Measurements from ENCODE around the gene C10orf105.

The C10orf105 gene

GRCh38 chr10:71740069-71740653 is 20.6 kb upstream of the C10orf105 start:
- H2BK12ac ChIP-seq (ENCODE audit: low read length), result no peak overlapping the region
- no peak overlapping the region for H4K91ac ChIP-seq (ENCODE audit: low read depth, low read length)
- peaks cover 5% of the 10 kb centered on the region for H3K9me3 ChIP-seq (ENCODE audit: insufficient read depth, low read depth, low read length)
- H3K27me3 ChIP-seq (ENCODE audit: insufficient read depth, low read length), result no peaks in the 10 kb centered on the region
- peak in 1 of 2 donors; percentile 5 for DNase-seq
- H2BK120ac ChIP-seq (ENCODE audit: insufficient read depth, low read length, poor library complexity), result no peak overlapping the region
- no peak overlapping the region for H3K4ac ChIP-seq (ENCODE audit: low read depth, low read length)
- no peaks in the 10 kb centered on the region for H3K79me2 ChIP-seq (ENCODE audit: control insufficient read depth, insufficient read depth, low read length, poor library complexity)
- H3K18ac ChIP-seq (ENCODE audit: low read length), result no peak overlapping the region
- H3K23ac ChIP-seq (ENCODE audit: low read length), result no peak overlapping the region
- no CpG with 5 or more reads among the region's 9 CpGs for WGBS (ENCODE audit: extremely low coverage, insufficient coverage, insufficient read length)
- H3K4me3 ChIP-seq (ENCODE audit: low read depth, low read length), result no peak overlapping the region
- no peak overlapping the region for H4K12ac ChIP-seq (ENCODE audit: low read depth, low read length)
- no peaks in the 10 kb centered on the region for H3K4me1 ChIP-seq (ENCODE audit: control insufficient read depth in 1 of 2, insufficient read depth in 2 of 2, low read length in 2 of 2)
- no peak overlapping the region for H3K27ac ChIP-seq (ENCODE audit: low read depth, low read length)
- H4K8ac ChIP-seq (ENCODE audit: low read depth, low read length), result no peak overlapping the region
- no peaks in the 10 kb centered on the region for H3K79me1 ChIP-seq (ENCODE audit: low read length)
- H3K9ac ChIP-seq (ENCODE audit: low read length), result no peak overlapping the region
- no peak overlapping the region for H2BK5ac ChIP-seq (ENCODE audit: low read depth, low read length, poor library complexity)
- no peak overlapping the region for H2AFZ ChIP-seq (ENCODE audit: insufficient read depth, low read length, poor library complexity)
- H3K14ac ChIP-seq (ENCODE audit: low read length), result no peak overlapping the region
- no peak overlapping the region for H2AK5ac ChIP-seq (ENCODE audit: low read length)
- H3K36me3 ChIP-seq (ENCODE audit: control insufficient read depth in 1 of 2, insufficient read depth in 2 of 2, low read length in 2 of 2), result no peaks in the 10 kb centered on the region
- no peak overlapping the region for H3K4me2 ChIP-seq (ENCODE audit: low read length)

- Histone ChIP-seq H2BK5ac (ENCODE audit: low read depth, low read length, poor library complexity) (no peak overlapping the region), H4K91ac (ENCODE audit: low read depth, low read length) (no peak overlapping the region), H2BK120ac (ENCODE audit: insufficient read depth, low read length, poor library complexity) (no peak overlapping the region), H4K8ac (ENCODE audit: low read depth, low read length) (no peak overlapping the region), H3K9me3 (ENCODE audit: insufficient read depth, low read depth, low read length) (peaks cover 5% of the 10 kb centered on the region), H3K4ac (ENCODE audit: low read depth, low read length) (no peak overlapping the region), H3K4me2 (ENCODE audit: low read length) (no peak overlapping the region), H4K12ac (ENCODE audit: low read depth, low read length) (no peak overlapping the region), H3K27ac (ENCODE audit: low read depth, low read length) (no peak overlapping the region), H3K36me3 (ENCODE audit: control insufficient read depth in 1 of 2, insufficient read depth in 2 of 2, low read length in 2 of 2) (no peaks in the 10 kb centered on the region), H3K23ac (ENCODE audit: low read length) (no peak overlapping the region), H3K18ac (ENCODE audit: low read length) (no peak overlapping the region), H3K9ac (ENCODE audit: low read length) (no peak overlapping the region), H2AK5ac (ENCODE audit: low read length) (no peak overlapping the region), H2BK12ac (ENCODE audit: low read length) (no peak overlapping the region), H3K4me1 (ENCODE audit: control insufficient read depth in 1 of 2, insufficient read depth in 2 of 2, low read length in 2 of 2) (no peaks in the 10 kb centered on the region), H3K4me3 (ENCODE audit: low read depth, low read length) (no peak overlapping the region), H3K14ac (ENCODE audit: low read length) (no peak overlapping the region), H3K79me2 (ENCODE audit: control insufficient read depth, insufficient read depth, low read length, poor library complexity) (no peaks in the 10 kb centered on the region), H3K79me1 (ENCODE audit: low read length) (no peaks in the 10 kb centered on the region), H3K27me3 (ENCODE audit: insufficient read depth, low read length) (no peaks in the 10 kb centered on the region), H2AFZ (ENCODE audit: insufficient read depth, low read length, poor library complexity) (no peak overlapping the region)
- DNase-seq, result no peak
- WGBS (ENCODE audit: extremely low coverage, insufficient coverage, insufficient read length), result no CpG with 5 or more reads among the region's 8 CpGs
Measured at GRCh38 chr10:71739358-71739900, 19.9 kb upstream of the C10orf105 start.

GRCh38 chr10:71737834-71738197 is 18.2 kb upstream of the C10orf105 start:
- no peaks in the 10 kb centered on the region for H3K79me2 ChIP-seq (ENCODE audit: control insufficient read depth, insufficient read depth, low read length, poor library complexity)
- no peak overlapping the region for H2AFZ ChIP-seq (ENCODE audit: insufficient read depth, low read length, poor library complexity)
- H2AK5ac ChIP-seq (ENCODE audit: low read length), result no peak overlapping the region
- no peak overlapping the region for H3K4me2 ChIP-seq (ENCODE audit: low read length)
- H3K36me3 ChIP-seq (ENCODE audit: control insufficient read depth in 1 of 2, insufficient read depth in 2 of 2, low read length in 2 of 2), result no peaks in the 10 kb centered on the region
- H3K9ac ChIP-seq (ENCODE audit: low read length), result no peak overlapping the region
- H3K23ac ChIP-seq (ENCODE audit: low read length), result no peak overlapping the region
- no peaks in the 10 kb centered on the region for H3K4me1 ChIP-seq (ENCODE audit: control insufficient read depth in 1 of 2, insufficient read depth in 2 of 2, low read length in 2 of 2)
- no peak overlapping the region for H4K8ac ChIP-seq (ENCODE audit: low read depth, low read length)
- no peaks in the 10 kb centered on the region for H3K79me1 ChIP-seq (ENCODE audit: low read length)
- no peak overlapping the region for H3K14ac ChIP-seq (ENCODE audit: low read length)
- no peak overlapping the region for H4K12ac ChIP-seq (ENCODE audit: low read depth, low read length)
- peaks cover 5% of the 10 kb centered on the region for H3K9me3 ChIP-seq (ENCODE audit: insufficient read depth, low read depth, low read length)
- no CpG with 5 or more reads among the region's 3 CpGs for WGBS (ENCODE audit: extremely low coverage, insufficient coverage, insufficient read length)
- no peak overlapping the region for H2BK5ac ChIP-seq (ENCODE audit: low read depth, low read length, poor library complexity)
- H4K91ac ChIP-seq (ENCODE audit: low read depth, low read length), result no peak overlapping the region
- no peak overlapping the region for H2BK12ac ChIP-seq (ENCODE audit: low read length)
- H2BK120ac ChIP-seq (ENCODE audit: insufficient read depth, low read length, poor library complexity), result no peak overlapping the region
- no peak overlapping the region for H3K18ac ChIP-seq (ENCODE audit: low read length)
- no peak overlapping the region for H3K4me3 ChIP-seq (ENCODE audit: low read depth, low read length)
- DNase-seq, result no peak
- H3K27ac ChIP-seq (ENCODE audit: low read depth, low read length), result no peak overlapping the region
- no peak overlapping the region for H3K4ac ChIP-seq (ENCODE audit: low read depth, low read length)
- no peaks in the 10 kb centered on the region for H3K27me3 ChIP-seq (ENCODE audit: insufficient read depth, low read length)

- no peaks in the 10 kb centered on the region for H3K79me1 ChIP-seq (ENCODE audit: low read length)
- H3K36me3 ChIP-seq (ENCODE audit: control insufficient read depth in 1 of 2, insufficient read depth in 2 of 2, low read length in 2 of 2), result no peaks in the 10 kb centered on the region
- H3K4me2 ChIP-seq (ENCODE audit: low read length), result no peak overlapping the region
- H3K9me3 ChIP-seq (ENCODE audit: insufficient read depth, low read depth, low read length), result peaks cover 4% of the 10 kb centered on the region
- H3K79me2 ChIP-seq (ENCODE audit: control insufficient read depth, insufficient read depth, low read length, poor library complexity), result no peaks in the 10 kb centered on the region
- no peak overlapping the region for H4K91ac ChIP-seq (ENCODE audit: low read depth, low read length)
- H3K4me1 ChIP-seq (ENCODE audit: control insufficient read depth in 1 of 2, insufficient read depth in 2 of 2, low read length in 2 of 2), result no peaks in the 10 kb centered on the region
- H3K27me3 ChIP-seq (ENCODE audit: insufficient read depth, low read length), result no peaks in the 10 kb centered on the region
- WGBS (ENCODE audit: extremely low coverage, insufficient coverage, insufficient read length), result no CpG with 5 or more reads among the region's 12 CpGs
- H2BK5ac ChIP-seq (ENCODE audit: low read depth, low read length, poor library complexity), result no peak overlapping the region
- H3K4me3 ChIP-seq (ENCODE audit: low read depth, low read length), result no peak overlapping the region
- no peak overlapping the region for H4K8ac ChIP-seq (ENCODE audit: low read depth, low read length)
- H2AFZ ChIP-seq (ENCODE audit: insufficient read depth, low read length, poor library complexity), result no peak overlapping the region
- no peak for DNase-seq
- no peak overlapping the region for H2AK5ac ChIP-seq (ENCODE audit: low read length)
- no peak overlapping the region for H3K9ac ChIP-seq (ENCODE audit: low read length)
- H3K4ac ChIP-seq (ENCODE audit: low read depth, low read length), result no peak overlapping the region
- H3K18ac ChIP-seq (ENCODE audit: low read length), result no peak overlapping the region
- H4K12ac ChIP-seq (ENCODE audit: low read depth, low read length), result no peak overlapping the region
- H3K14ac ChIP-seq (ENCODE audit: low read length), result no peak overlapping the region
- H2BK12ac ChIP-seq (ENCODE audit: low read length), result no peak overlapping the region
- H2BK120ac ChIP-seq (ENCODE audit: insufficient read depth, low read length, poor library complexity), result no peak overlapping the region
- no peak overlapping the region for H3K23ac ChIP-seq (ENCODE audit: low read length)
- no peak overlapping the region for H3K27ac ChIP-seq (ENCODE audit: low read depth, low read length)
Measured at GRCh38 chr10:71737001-71737833, 17.6 kb upstream of the C10orf105 start.
